HEK293T (cell line): ENCODE results near the gene DNMT3B.
"Not testable (repeated sequence)": the region's sequence is repeated elsewhere in the genome, so short reads cannot be mapped to it uniquely, and the experiment has no call there.

Experiments used
- FOXA1 ChIP-seq: fragments of 450-650 bp; IDR thresholded peaks from 2 replicates; pipeline ENCODE4 v1.6.1; 2016; ENCODE audit warnings: mild to moderate bottlenecking
- FOXK2 ChIP-seq: fragments of 450-650 bp; IDR thresholded peaks from 2 replicates; pipeline ENCODE4 v1.6.1; 2016; ENCODE audit warnings: mild to moderate bottlenecking
- NFRKB ChIP-seq: fragments of 450-650 bp; IDR thresholded peaks from 2 replicates; pipeline ENCODE4 v1.6.1; 2016; ENCODE audit warnings: mild to moderate bottlenecking, moderate library complexity

GRCh38 chr20:32765230-32765875 is 3.2 kb downstream of the DNMT3B start:
- TF ChIP-seq FOXA1, NFRKB, FOXK2: not testable (repeated sequence)
